Left lung (tissue), 10 donors: ENCODE data around the gene PHRF1. TPM values are rescaled to one million over a fixed set of nuclear protein-coding genes. Genes with fewer than 3 reads are reported as not detected.

Source experiments
- ATAC-seq: fragments of 200-7000 bp; cut with Tn5 transposase; one replicate; pipeline ENCODE4 v1.9.1; 2020; ENCODE audit warnings: moderate library complexity
- DNase-seq, 4 donors: peaks; one replicate each; pipeline ENCODE4 v3.0.0-alpha.2; 2013 to 2020
- H3K27ac ChIP-seq, 2 donors: fragments of 200-600 bp; sonication (generic) in 1 of 2; one replicate each; pipeline versions ENCODE4 v1.5.0 to v1.8.0; 2020 to 2021
- H3K27me3 ChIP-seq, 2 donors: fragments of 200-600 bp; sonication (generic) in 1 of 2; one replicate each; pipeline versions ENCODE4 v1.5.0 to v1.8.0; 2020 to 2021
- H3K36me3 ChIP-seq, 2 donors: fragments of 200-600 bp; sonication (generic) in 1 of 2; one replicate each; pipeline versions ENCODE4 v1.5.0 to v1.8.0; 2020 to 2021
- H3K4me1 ChIP-seq, 2 donors: fragments of 200-600 bp; one replicate each; pipeline ENCODE4 v1.8.0; 2021
- H3K4me3 ChIP-seq, 2 donors: fragments of 200-600 bp; sonication (generic) in 1 of 2; one replicate each; pipeline versions ENCODE4 v1.5.0 to v1.8.0; 2020 to 2021; ENCODE audit warnings: mild to moderate bottlenecking in 1 of 2
- H3K9me3 ChIP-seq, 2 donors: fragments of 200-600 bp; sonication (generic) in 1 of 2; one replicate each; pipeline versions ENCODE4 v1.5.0 to v1.8.0; 2020 to 2021
- intact Hi-C, 2 donors: fragments of 100-400 bp; cut with DNase I; formaldehyde crosslinking; loops; one replicate each; pipeline versions ENCODE4 v1.11.2 to v1.14.2; 2022
- polyA plus RNA-seq, 6 donors: library from polyadenylated mRNA; unstranded; fragments of 120-200 nt; gene quantifications; one replicate each; pipeline ENCODE4 v1.2.1, GENCODE V29; 2013; ENCODE audit not compliant: insufficient read length in 6 of 6
- total RNA-seq, 2 donors: library from RNA; stranded (reverse); fragmentation: NEBNext Ultra II Directional; extraction: Animal tissue kit (Norgen Biotek cat#: 25700); gene quantifications; one replicate each; pipeline ENCODE4 v1.2.1, GENCODE V29; 2021
- TF ChIP-seq, protein P1 (sequence below), 2 donors: fragments of 200-600 bp; sonication (generic) in 1 of 2; IDR thresholded peaks; one replicate each; pipeline versions ENCODE4 v1.5.0 to v1.8.0; 2021; ENCODE audit warnings: antibody characterized with exemption in 2 of 2
- donor health status: DM: no; HTN: yes; CAD: no.
- donor health status: DM: no; HTN: no; CAD: no.

Gene PHRF1
- total and polyA plus RNA-seq, 8 donors: 18.6 to 32.7 (median 23.8) TPM

GRCh38 chr11:590997-591396 lies 14.7 kb downstream of the PHRF1 start:
- Histone ChIP-seq H3K9me3 (no peaks in the 10 kb centered on the region), H3K27me3 (no peaks in the 10 kb centered on the region), H3K36me3 (peaks cover 3 to 100% of the 10 kb centered on the region in 2 donors), H3K4me1 (peaks cover 0 to 28% of the 10 kb centered on the region in 2 donors), H3K4me3 (no peak overlapping the region), H3K27ac (no peak overlapping the region)
- TF ChIP-seq, protein P1, sequence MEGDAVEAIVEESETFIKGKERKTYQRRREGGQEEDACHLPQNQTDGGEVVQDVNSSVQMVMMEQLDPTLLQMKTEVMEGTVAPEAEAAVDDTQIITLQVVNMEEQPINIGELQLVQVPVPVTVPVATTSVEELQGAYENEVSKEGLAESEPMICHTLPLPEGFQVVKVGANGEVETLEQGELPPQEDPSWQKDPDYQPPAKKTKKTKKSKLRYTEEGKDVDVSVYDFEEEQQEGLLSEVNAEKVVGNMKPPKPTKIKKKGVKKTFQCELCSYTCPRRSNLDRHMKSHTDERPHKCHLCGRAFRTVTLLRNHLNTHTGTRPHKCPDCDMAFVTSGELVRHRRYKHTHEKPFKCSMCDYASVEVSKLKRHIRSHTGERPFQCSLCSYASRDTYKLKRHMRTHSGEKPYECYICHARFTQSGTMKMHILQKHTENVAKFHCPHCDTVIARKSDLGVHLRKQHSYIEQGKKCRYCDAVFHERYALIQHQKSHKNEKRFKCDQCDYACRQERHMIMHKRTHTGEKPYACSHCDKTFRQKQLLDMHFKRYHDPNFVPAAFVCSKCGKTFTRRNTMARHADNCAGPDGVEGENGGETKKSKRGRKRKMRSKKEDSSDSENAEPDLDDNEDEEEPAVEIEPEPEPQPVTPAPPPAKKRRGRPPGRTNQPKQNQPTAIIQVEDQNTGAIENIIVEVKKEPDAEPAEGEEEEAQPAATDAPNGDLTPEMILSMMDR (IDR thresholded peaks at IDR 0.05): no peak
- intact Hi-C loops: no loop called here
- DNase-seq: no peak
- ATAC-seq: no peak

DNA sequence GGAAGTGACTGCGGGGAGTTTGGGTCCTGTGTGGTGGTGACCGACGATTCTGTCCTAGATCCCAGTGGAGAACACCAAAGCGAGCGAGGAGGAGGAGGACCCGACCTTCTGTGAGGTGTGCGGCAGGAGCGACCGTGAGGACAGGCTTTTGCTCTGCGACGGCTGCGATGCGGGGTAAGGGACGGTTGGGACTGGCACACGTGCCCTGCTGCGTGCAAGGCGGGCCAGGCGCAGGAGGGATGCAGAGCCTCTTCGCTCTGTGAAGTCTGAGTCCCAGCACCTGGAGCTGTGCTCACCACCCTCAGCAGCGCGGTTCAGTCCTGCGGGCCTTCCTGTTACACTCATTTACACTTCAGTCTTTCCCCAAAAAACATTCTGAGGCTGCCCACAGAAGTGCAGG lies 16.2 kb downstream of the PHRF1 start:
- ATAC-seq: no peak
- Histone ChIP-seq H3K27ac (no peak overlapping the region), H3K27me3 (no peaks in the 10 kb centered on the region), H3K36me3 (peaks cover 3 to 100% of the 10 kb centered on the region in 2 donors), H3K4me3 (no peak overlapping the region), H3K4me1 (peaks cover 0 to 16% of the 10 kb centered on the region in 2 donors), H3K9me3 (no peaks in the 10 kb centered on the region)
- DNase-seq: no peak
- intact Hi-C loops: no loop called here
- TF ChIP-seq, protein P1 (IDR thresholded peaks at IDR 0.05): no peak

GRCh38 chr11:592918-593317 lies 16.6 kb downstream of the PHRF1 start:
- TF ChIP-seq, protein P1 (IDR thresholded peaks at IDR 0.05): no peak
- no peak overlapping the region for H3K27ac ChIP-seq
- intact Hi-C loops: no loop called here
- H3K4me3 ChIP-seq: no peak overlapping the region
- no peaks in the 10 kb centered on the region for H3K9me3 ChIP-seq
- DNase-seq (no peak), ATAC-seq (no peak)
- H3K27me3 ChIP-seq: no peaks in the 10 kb centered on the region
- H3K36me3 ChIP-seq: peaks cover 3 to 100% of the 10 kb centered on the region in 2 donors
- H3K4me1 ChIP-seq: peaks cover 0 to 12% of the 10 kb centered on the region in 2 donors

DNA sequence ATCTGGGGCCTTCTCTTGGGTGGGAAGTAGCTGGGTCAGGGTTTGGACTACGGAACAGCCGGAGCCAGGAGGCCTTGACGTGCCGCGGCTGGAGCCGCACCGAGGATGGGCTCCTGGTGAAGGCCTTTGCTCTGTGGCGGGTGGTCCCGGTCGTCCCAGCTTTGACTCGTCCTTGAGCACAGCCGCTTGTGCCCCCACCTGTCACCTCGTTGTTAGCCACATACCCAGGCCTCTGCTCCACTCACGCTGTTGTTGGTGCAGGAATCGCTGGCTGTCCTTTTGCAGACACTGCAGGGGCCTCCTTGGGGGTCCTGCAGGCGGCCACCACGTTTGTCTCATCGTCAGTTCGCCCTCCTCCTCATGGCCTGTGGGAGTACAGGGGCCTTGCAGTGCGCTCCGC lies 17.1 kb downstream of the PHRF1 start:
- Histone ChIP-seq H3K36me3 (peaks cover 3 to 100% of the 10 kb centered on the region in 2 donors), H3K27me3 (no peaks in the 10 kb centered on the region), H3K9me3 (no peaks in the 10 kb centered on the region), H3K4me3 (no peak overlapping the region), H3K4me1 (peaks cover 0 to 8% of the 10 kb centered on the region in 2 donors), H3K27ac (no peak overlapping the region)
- ATAC-seq (no peak), DNase-seq (no peak)
- TF ChIP-seq, protein P1 (IDR thresholded peaks at IDR 0.05): no peak
- intact Hi-C loops: no loop called here

GRCh38 chr11:595400-595799 lies 19.1 kb downstream of the PHRF1 start:
- ATAC-seq (no peak), DNase-seq (no peak)
- H3K4me3 ChIP-seq: no peak overlapping the region
- TF ChIP-seq, protein P1 (IDR thresholded peaks at IDR 0.05): no peak
- H3K27ac ChIP-seq: no peak overlapping the region
- no peaks in the 10 kb centered on the region for H3K4me1 ChIP-seq
- no peaks in the 10 kb centered on the region for H3K9me3 ChIP-seq
- intact Hi-C loops: no loop called here
- no peaks in the 10 kb centered on the region for H3K27me3 ChIP-seq
- H3K36me3 ChIP-seq: peaks cover 3 to 100% of the 10 kb centered on the region in 2 donors
